Stomach (tissue), 4 donors: ENCODE measurements around the gene RNASEH2B.

Source experiments
- POLR2A ChIP-seq, 4 donors: fragments of 450-650 bp; IDR thresholded peaks; one replicate each; pipeline ENCODE4 v1.6.1; 2016; ENCODE audit warnings: antibody characterized with exemption in 4 of 4, control low read depth in 2 of 4, mild to moderate bottlenecking in 1 of 4, moderate library complexity in 1 of 4
- TF ChIP-seq, protein P1 (sequence below), 7 experiments: fragments of 450-650 bp in 4 of 7; fragments of 200-600 bp in 3 of 7; sonication (generic) in 3 of 7; IDR thresholded peaks; one replicate each; pipeline ENCODE4 v1.5.1; 2016 to 2019; ENCODE audit warnings: antibody characterized with exemption in 7 of 7, control low read depth in 2 of 7, mild to moderate bottlenecking in 1 of 7

DNA sequence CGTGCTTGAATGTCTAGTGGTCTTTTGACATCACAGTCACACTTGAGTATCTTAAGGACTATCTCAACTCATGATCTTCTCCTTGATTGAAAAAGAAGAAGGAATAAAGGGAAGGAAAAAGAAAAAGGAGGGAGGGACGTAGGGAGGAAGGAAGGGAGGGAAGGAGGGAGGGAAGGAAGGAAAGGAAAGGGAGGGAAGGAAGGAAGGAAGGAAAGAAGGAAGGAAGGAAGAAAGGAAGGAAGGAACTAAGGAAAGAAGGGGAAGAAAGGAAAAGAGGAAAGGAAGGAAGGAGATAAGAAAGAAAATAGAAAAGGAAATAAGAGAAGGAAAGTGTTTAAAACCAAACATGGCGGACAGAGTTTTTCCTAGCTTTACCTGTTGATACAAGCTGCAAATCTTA, 64.7 kb downstream of the RNASEH2B start:
- TF ChIP-seq, protein P1, sequence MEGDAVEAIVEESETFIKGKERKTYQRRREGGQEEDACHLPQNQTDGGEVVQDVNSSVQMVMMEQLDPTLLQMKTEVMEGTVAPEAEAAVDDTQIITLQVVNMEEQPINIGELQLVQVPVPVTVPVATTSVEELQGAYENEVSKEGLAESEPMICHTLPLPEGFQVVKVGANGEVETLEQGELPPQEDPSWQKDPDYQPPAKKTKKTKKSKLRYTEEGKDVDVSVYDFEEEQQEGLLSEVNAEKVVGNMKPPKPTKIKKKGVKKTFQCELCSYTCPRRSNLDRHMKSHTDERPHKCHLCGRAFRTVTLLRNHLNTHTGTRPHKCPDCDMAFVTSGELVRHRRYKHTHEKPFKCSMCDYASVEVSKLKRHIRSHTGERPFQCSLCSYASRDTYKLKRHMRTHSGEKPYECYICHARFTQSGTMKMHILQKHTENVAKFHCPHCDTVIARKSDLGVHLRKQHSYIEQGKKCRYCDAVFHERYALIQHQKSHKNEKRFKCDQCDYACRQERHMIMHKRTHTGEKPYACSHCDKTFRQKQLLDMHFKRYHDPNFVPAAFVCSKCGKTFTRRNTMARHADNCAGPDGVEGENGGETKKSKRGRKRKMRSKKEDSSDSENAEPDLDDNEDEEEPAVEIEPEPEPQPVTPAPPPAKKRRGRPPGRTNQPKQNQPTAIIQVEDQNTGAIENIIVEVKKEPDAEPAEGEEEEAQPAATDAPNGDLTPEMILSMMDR (IDR thresholded peaks at IDR 0.05) = no peak
- no peak for TF ChIP-seq POLR2A (IDR thresholded peaks at IDR 0.05)
